PC-3 (cell line): ENCODE data around the gene RGS12. TPM values are rescaled to one million over a fixed set of nuclear protein-coding genes. Genes with fewer than 3 reads are reported as not detected.

Experiments
- ATAC-seq: fragments of 200-7000 bp; cut with Tn5 transposase; 2 replicates; pipeline ENCODE4 v1.9.1; 2020; ENCODE audit warnings: mild to moderate bottlenecking, moderate library complexity
- BruUV-seq: library from RNA; stranded (reverse); fragments of 400-500 nt; replicated peaks from 2 replicates; lab custom pipeline; 2021; lab: Mats Ljungman, UMichigan
- CTCF ChIA-PET: fragments of 300-600 bp; sonication (Branson Sonifier 250); formaldehyde crosslinking; loops from one replicate; lab custom pipeline; 2022; ENCODE audit warnings: antibody characterized with exemption; lab: Charles Lee
- POLR2A ChIA-PET: fragments of 300-600 bp; sonication (Branson Sonifier 250); formaldehyde crosslinking; loops from one replicate; lab custom pipeline; 2022; ENCODE audit warnings: antibody characterized with exemption; ENCODE audit not compliant: unreplicated experiment; lab: Charles Lee
- DNase-seq: peaks from one replicate; pipeline ENCODE4 v3.0.0-alpha.2; 2015
- H2AFZ ChIP-seq: fragments of 300-600 bp; sonication (generic); 2 replicates; pipeline ENCODE4 v1.6.0; 2016; ENCODE audit warnings: antibody characterized with exemption, low read length
- H3F3A ChIP-seq: fragments of 300-600 bp; sonication (generic); one replicate; pipeline ENCODE4 v1.6.0; 2017; ENCODE audit warnings: antibody characterized with exemption, low read length, control low read depth, mild to moderate bottlenecking; ENCODE audit not compliant: unreplicated experiment
- H3K27ac ChIP-seq: fragments of 300-600 bp; sonication (generic); 2 replicates; pipeline ENCODE4 v1.5.1; 2016; ENCODE audit warnings: mild to moderate bottlenecking, low read length
- H3K27me3 ChIP-seq: fragments of 300-600 bp; sonication (generic); 2 replicates; pipeline ENCODE4 v1.6.1; 2016; ENCODE audit warnings: low read length, mixed read lengths
- H3K36me3 ChIP-seq: fragments of 300-600 bp; sonication (generic); 2 replicates; pipeline ENCODE4 v1.6.1; 2016; ENCODE audit warnings: low read depth, mixed run types, low read length, mixed read lengths
- H3K4me1 ChIP-seq: fragments of 300-600 bp; sonication (generic); 2 replicates; pipeline ENCODE4 v1.5.1; 2016; ENCODE audit warnings: low read length; ENCODE audit not compliant: insufficient read depth
- H3K4me2 ChIP-seq: fragments of 300-600 bp; sonication (generic); 2 replicates; pipeline ENCODE4 v1.6.0; 2016; ENCODE audit warnings: low read length
- H3K4me3 ChIP-seq: fragments of 300-600 bp; sonication (generic); 2 replicates; pipeline ENCODE4 v1.5.1; 2016; ENCODE audit warnings: mild to moderate bottlenecking, low read length, mixed read lengths
- H3K79me2 ChIP-seq: fragments of 300-600 bp; sonication (generic); 2 replicates; pipeline ENCODE4 v1.6.1; 2017; ENCODE audit warnings: low read length, mixed read lengths
- H3K9ac ChIP-seq: fragments of 300-600 bp; sonication (generic); 2 replicates; pipeline ENCODE4 v1.6.0; 2016; ENCODE audit warnings: mild to moderate bottlenecking, low read length
- H3K9me2 ChIP-seq: fragments of 300-600 bp; sonication (generic); replicated peaks from 2 replicates; pipeline ENCODE4 v1.6.1; 2016; ENCODE audit warnings: mixed run types, low read length, mixed read lengths
- H3K9me3 ChIP-seq: fragments of 300-600 bp; sonication (generic); 2 replicates; pipeline ENCODE4 v1.6.1; 2016; ENCODE audit warnings: low read length, mixed read lengths
- H4K20me1 ChIP-seq: fragments of 300-600 bp; sonication (generic); 2 replicates; pipeline ENCODE4 v1.6.1; 2016; ENCODE audit warnings: low read length, mixed read lengths
- CTCF ChIP-seq: fragments of 300-600 bp; sonication (generic); conservative IDR thresholded peaks from 2 replicates; pipeline ENCODE4 v1.5.1; 2017; ENCODE audit warnings: antibody characterized with exemption, low read depth, mild to moderate bottlenecking, low read length
- EZH2 ChIP-seq: fragments of 300-600 bp; sonication (generic); IDR thresholded peaks from one replicate; pipeline ENCODE4 v1.6.1; 2017; ENCODE audit warnings: antibody characterized with exemption, mild to moderate bottlenecking, low read length; ENCODE audit not compliant: unreplicated experiment
- EZH2phosphoT487 ChIP-seq: fragments of 300-600 bp; sonication (generic); IDR thresholded peaks from 2 replicates; pipeline ENCODE4 v1.6.1; 2018; ENCODE audit warnings: mild to moderate bottlenecking, antibody characterized with exemption, low read length, borderline replicate concordance
- intact Hi-C: fragments of 100-400 bp; cut with micrococcal nuclease; formaldehyde crosslinking; loops from 2 replicates; pipeline ENCODE4 v1.9.0; 2023
- total RNA-seq: library from RNA; depleted of rRNA; stranded (reverse); fragments of >200 nt; gene quantifications from 2 replicates; pipeline ENCODE4 v1.2.3, GENCODE V29; 2014

RGS12 gene
- total RNA-seq, 1 experiment from 2014 or later, result 10.3 TPM

- POLR2A ChIA-PET, result no interaction called here
- Histone ChIP-seq H3K9ac (no peak overlapping the region), H3K9me3 (no peaks in the 10 kb centered on the region), H3K27ac (no peak overlapping the region), H3K79me2 (no peaks in the 10 kb centered on the region), H4K20me1 (no peaks in the 10 kb centered on the region), H3K4me3 (peak overlapping the region; percentile 25; the same call in 1 of the 2 replicates), H3K4me2 (peak overlapping the region; percentile 61), H3K9me2 (no peaks in the 10 kb centered on the region), H3K4me1 (peaks cover 8% of the 10 kb centered on the region; the same call in 1 of the 2 replicates), H3K36me3 (no peaks in the 10 kb centered on the region), H2AFZ (peak overlapping the region; percentile 72), H3K27me3 (no peaks in the 10 kb centered on the region), H3F3A (no peaks in the 10 kb centered on the region)
- CTCF ChIA-PET, result no interaction called here
- DNase-seq, result no peak
- intact Hi-C loops, result no loop called here
- no TSS peak for BruUV-seq
- ATAC-seq, result no peak
- TF ChIP-seq CTCF, result no peak
- TF ChIP-seq EZH2, result no peak
- TF ChIP-seq EZH2phosphoT487, result no peak
Measured at GRCh38 chr4:3286335-3287175, 6.3 kb upstream of the RGS12 start.

- Histone ChIP-seq H3K27ac (no peak overlapping the region), H3K4me3 (no peak overlapping the region), H3K9me2 (no peaks in the 10 kb centered on the region), H3K9me3 (no peaks in the 10 kb centered on the region), H3K9ac (no peak overlapping the region), H3K4me1 (peaks cover 8% of the 10 kb centered on the region; the same call in 1 of the 2 replicates), H3K79me2 (no peaks in the 10 kb centered on the region), H3F3A (no peaks in the 10 kb centered on the region), H2AFZ (no peak overlapping the region), H3K27me3 (no peaks in the 10 kb centered on the region), H4K20me1 (no peaks in the 10 kb centered on the region), H3K4me2 (no peak overlapping the region), H3K36me3 (no peaks in the 10 kb centered on the region)
- BruUV-seq, result no TSS peak
- ChIA-PET POLR2A (no interaction called here), CTCF (no interaction called here)
- DNase-seq (no peak), ATAC-seq (no peak)
- no peak for TF ChIP-seq EZH2phosphoT487
- TF ChIP-seq CTCF, result no peak
- no peak for TF ChIP-seq EZH2
- intact Hi-C loops, result no loop called here
Measured at GRCh38 chr4:3287271-3287971, 5.4 kb upstream of the RGS12 start.
